ENCODE measurements around the gene MYL12B. TPM values are rescaled to one million over a fixed set of nuclear protein-coding genes. Genes with fewer than 3 reads are reported as not detected.
"Not testable (repeated sequence)": the region's sequence is repeated elsewhere in the genome, so short reads cannot be mapped to it uniquely, and the experiment has no call there.

Gene MYL12B
- total and polyA plus RNA-seq, 12 donors: 153 to 457 (median 198) TPM

GRCh38 chr18:3273042-3273441 is 11.1 kb downstream of the MYL12B start:
- 54 to 60% methylated on average over 3 of the region's 3 CpGs for WGBS, 2 donors
- Histone ChIP-seq H3K9me3 (no peaks in the 10 kb centered on the region), H3K27ac (no peak overlapping the region), H3K27me3 (no peaks in the 10 kb centered on the region), H3K4me3 (no peak overlapping the region), H3K36me3 (peaks cover 0 to 57% (median 23%) of the 10 kb centered on the region in 9 donors), H3K4me1 (peaks cover 3 to 52% (median 40%) of the 10 kb centered on the region in 9 donors)
- intact Hi-C loops (cut with DNase I): no loop called here
- DNase-seq (no peak), ATAC-seq (no peak)
- no peak for TF ChIP-seq CTCF (IDR thresholded peaks at IDR 0.05)

- H3K4me3 ChIP-seq; intact Hi-C loops (cut with DNase I); DNase-seq; H3K9me3 ChIP-seq; ATAC-seq; H3K27me3 ChIP-seq; H3K27ac ChIP-seq: not testable (repeated sequence)
- Histone ChIP-seq H3K36me3 (peaks cover 0 to 67% (median 32%) of the 10 kb centered on the region in 9 donors), H3K4me1 (peaks cover 0 to 23% (median 16%) of the 10 kb centered on the region in 9 donors)
- WGBS, 2 donors: 75 to 83% methylated on average over 7 of the region's 7 CpGs
Observed at GRCh38 chr18:3277643-3278213, 15.8 kb downstream of the MYL12B start.

- WGBS, 2 donors: 28% methylated on average over 14 of the region's 14 CpGs
- ATAC-seq: peak in 1 of 8 donors; percentile 16
Observed at GRCh38 chr18:3279201-3280185, 17.6 kb downstream of the MYL12B start.

More at GRCh38 chr18:3279201-3280185, 17.6 kb downstream of the MYL12B start:
- intact Hi-C loops (cut with DNase I): loop anchor here in 8 of 10 donors (1.0 to 10.0 kb wide), 15 partner anchors 169 to 718 kb away; partner anchors contain the start of gene TGIF1 (in 5 of the 8)
- Histone ChIP-seq H3K27me3 (no peaks in the 10 kb centered on the region), H3K9me3 (no peaks in the 10 kb centered on the region), H3K4me3 (no peak overlapping the region), H3K36me3 (peaks cover 0 to 49% (median 32%) of the 10 kb centered on the region in 9 donors), H3K4me1 (peaks cover 0 to 27% (median 14%) of the 10 kb centered on the region in 9 donors), H3K27ac (no peak overlapping the region)
- no peak for DNase-seq
- TF ChIP-seq CTCF (IDR thresholded peaks at IDR 0.05): no peak

Measured in heart right ventricle (tissue), 16 donors.